AG09319 (cell line): ENCODE data around the gene LRP5.

Experiments used
- DNase-seq: peaks from one replicate; pipeline ENCODE4 v3.0.0-alpha.2; 2010; ENCODE audit warnings: low read depth; ENCODE audit errors: extremely low read depth
- TF ChIP-seq, protein P1 (sequence below): IDR thresholded peaks from 2 replicates; pipeline ENCODE4 v1.5.1; 2011; ENCODE audit warnings: low read depth, mild to moderate bottlenecking, inconsistent platforms, low read length, moderate library complexity

LRP5 gene

GRCh38 chr11:68374531-68374930 is 62.1 kb downstream of the LRP5 start:
- DNase-seq, result no peak
- TF ChIP-seq, protein P1, sequence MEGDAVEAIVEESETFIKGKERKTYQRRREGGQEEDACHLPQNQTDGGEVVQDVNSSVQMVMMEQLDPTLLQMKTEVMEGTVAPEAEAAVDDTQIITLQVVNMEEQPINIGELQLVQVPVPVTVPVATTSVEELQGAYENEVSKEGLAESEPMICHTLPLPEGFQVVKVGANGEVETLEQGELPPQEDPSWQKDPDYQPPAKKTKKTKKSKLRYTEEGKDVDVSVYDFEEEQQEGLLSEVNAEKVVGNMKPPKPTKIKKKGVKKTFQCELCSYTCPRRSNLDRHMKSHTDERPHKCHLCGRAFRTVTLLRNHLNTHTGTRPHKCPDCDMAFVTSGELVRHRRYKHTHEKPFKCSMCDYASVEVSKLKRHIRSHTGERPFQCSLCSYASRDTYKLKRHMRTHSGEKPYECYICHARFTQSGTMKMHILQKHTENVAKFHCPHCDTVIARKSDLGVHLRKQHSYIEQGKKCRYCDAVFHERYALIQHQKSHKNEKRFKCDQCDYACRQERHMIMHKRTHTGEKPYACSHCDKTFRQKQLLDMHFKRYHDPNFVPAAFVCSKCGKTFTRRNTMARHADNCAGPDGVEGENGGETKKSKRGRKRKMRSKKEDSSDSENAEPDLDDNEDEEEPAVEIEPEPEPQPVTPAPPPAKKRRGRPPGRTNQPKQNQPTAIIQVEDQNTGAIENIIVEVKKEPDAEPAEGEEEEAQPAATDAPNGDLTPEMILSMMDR, result no peak

GRCh38 chr11:68375337-68375736 is 62.9 kb downstream of the LRP5 start:
- no peak for DNase-seq
- TF ChIP-seq, protein P1, result no peak

DNA sequence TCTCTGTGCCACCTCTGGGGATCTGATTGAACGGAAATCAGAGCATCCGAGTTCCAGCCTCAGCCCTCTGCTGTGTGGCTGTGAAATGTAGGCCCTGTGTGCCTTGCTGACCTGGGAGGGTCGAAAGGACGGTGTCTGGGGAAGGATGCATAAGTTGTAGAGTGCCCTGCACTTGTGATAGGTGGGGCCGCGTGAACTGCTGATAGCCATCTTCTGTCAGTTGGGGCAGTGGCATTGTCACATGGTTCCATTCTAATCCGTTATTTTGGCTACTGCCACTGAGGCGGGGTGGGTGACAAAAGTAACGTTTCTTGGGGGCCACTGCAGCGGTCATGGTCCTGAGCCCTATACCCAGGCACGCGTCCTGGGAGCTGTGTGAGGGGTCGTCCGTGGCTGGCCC is 63.4 kb downstream of the LRP5 start:
- no peak for DNase-seq
- TF ChIP-seq, protein P1, result no peak

- no peak for DNase-seq
These were observed 65.0 kb downstream of the LRP5 start for GRCh38 chr11:68377389-68377795.

DNA sequence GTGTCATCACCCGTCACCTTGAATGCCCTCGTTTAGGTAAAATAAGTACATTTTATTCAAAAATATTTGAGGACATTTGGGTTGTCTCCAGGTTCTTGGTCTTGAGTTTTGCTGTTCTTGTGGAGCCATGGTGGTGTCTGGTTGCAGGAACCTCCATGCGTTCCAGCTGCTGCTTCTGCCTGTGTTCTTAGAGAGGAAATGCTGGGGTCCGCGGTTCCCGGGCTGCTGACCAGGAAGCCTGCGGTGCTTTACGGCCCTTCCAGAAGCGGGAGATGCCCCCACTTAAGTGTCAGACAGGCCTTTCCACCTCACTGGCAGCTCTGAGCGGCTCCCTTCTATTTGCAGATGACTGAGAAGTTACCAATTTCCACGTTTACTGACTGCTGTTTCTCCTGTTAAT is 66.8 kb downstream of the LRP5 start:
- TF ChIP-seq, protein P1, result no peak
- DNase-seq, result no peak

More at GRCh38 chr11:68377389-68377795, 65.0 kb downstream of the LRP5 start:
- TF ChIP-seq, protein P1, result no peak

DNA sequence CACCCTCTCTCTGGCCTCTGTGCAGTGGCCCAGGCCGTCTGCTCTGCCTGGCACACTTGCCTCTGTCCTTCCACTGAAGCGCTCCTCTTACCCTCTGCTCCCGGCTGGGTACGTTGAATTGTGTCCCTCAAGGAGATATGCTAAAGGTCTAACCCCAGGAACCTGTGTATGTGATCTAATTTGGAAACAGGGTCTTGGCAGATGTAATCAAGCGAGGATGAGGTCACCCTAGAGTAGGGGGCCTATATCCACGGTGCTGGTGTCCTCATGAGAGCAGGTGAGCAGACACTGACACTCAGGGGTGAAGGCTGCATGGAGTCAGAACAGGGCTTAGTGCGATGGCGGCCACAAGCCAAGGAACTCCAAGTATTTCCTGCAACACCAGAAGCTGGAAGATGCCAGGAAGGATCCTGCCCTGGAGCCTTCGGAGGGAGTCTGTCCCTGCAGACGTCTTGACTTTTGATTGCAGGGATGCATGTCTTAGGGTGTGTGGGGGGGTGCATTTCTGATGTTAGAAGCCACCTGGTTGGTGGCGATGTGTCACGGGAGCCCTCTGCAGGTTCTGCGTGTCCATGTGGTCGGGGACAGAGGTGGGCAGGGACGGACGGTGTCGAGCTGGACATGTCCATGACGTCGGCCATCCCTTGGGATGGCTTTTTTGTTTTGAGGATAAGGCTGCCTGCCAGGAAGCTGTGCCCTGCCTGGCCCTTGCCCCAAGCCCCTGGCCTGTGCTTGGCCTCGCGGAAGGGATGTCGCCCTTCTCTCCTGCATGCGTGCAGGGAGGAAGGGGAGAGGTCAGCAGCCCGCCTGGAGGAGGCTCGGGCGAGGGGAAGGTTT is 68.6 kb downstream of the LRP5 start:
- TF ChIP-seq, protein P1, result no peak
- DNase-seq, result no peak

DNA sequence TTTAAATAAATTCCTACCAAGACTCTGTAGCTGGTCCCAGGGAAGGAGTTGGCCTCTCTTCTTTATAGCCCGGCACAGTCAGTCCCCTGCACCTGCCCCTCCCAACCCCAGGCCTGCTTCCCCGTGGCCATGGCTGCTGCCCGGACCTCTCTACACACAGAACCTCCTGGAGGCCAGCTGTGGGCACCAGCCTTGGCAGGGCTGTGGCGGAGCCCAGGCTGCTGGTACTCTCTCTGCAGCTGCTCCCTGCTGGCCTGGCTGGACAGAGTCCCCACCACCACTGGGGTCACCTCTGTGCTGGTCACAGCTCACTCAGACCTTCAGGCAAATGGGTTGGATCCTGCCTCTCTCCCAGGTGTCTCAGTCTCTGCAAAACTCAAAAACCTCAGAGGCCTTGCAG is 69.3 kb downstream of the LRP5 start:
- no peak for DNase-seq
- TF ChIP-seq, protein P1, result no peak
